Measurements from ENCODE around the gene PIK3AP1. TPM values are rescaled to one million over a fixed set of nuclear protein-coding genes. Genes with fewer than 3 reads are reported as not detected.

Gene PIK3AP1
- total and polyA plus RNA-seq, 2 of the 8 experiments (the other 6 are each of a cell fraction or from before 2014, with no cell fraction given) = 1.9 to 4.5 TPM

DNA sequence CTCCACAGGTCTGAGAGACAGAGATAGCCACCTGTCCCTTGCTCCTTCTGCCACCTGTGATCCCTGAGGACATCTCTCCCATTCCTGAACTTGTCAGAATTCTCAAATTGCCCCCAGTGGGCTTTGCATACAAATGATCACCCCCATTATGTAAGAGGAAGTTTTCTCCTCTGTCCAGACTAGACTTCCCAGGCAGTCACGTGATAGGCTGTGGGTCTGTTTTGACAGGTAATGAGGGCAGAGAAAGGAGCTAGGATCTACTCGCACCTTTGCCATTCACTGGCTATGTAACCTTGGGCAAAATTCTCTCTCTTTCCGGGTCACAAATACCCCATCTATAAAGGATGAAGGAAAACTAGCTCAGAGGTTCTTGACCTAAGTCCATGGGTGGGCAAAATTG lies 112.1 kb downstream of the PIK3AP1 start:
- H3K18ac ChIP-seq (ENCODE audit: extremely low read depth, low read length) = no peak overlapping the region
- CTCF ChIA-PET (ENCODE audit: partially characterized antibody) = interaction anchor here (1.4 to 2.0 kb wide), 3 partner anchors 9 to 417 kb away, joined by 4 to 5 read pairs (median 4); no protein-coding TSS in a partner anchor

More for the DNA sequence above, 112.1 kb downstream of the PIK3AP1 start:
- H2BK5ac ChIP-seq (ENCODE audit: low read depth, low read length) = no peak overlapping the region
- H3K79me2 ChIP-seq (ENCODE audit: control insufficient read depth in 1 of 2, insufficient read depth in 2 of 2, low read length in 2 of 2) = no peaks in the 10 kb centered on the region
- H3K4me1 ChIP-seq (replicated peaks in 1 of 4; ENCODE audit: control insufficient read depth in 3 of 4, insufficient read depth in 4 of 4, low read length in 3 of 4) = peaks cover 0 to 6% (median 2%) of the 10 kb centered on the region in 4 experiments; a peak in 3 of 7 replicates
- H3K4me2 ChIP-seq (ENCODE audit: insufficient read depth in 1 of 2, low read depth in 2 of 2, low read length in 2 of 2) = no peak overlapping the region
- no peak overlapping the region for H3K14ac ChIP-seq (ENCODE audit: insufficient read length)
- no peak overlapping the region for H2BK20ac ChIP-seq (ENCODE audit: low read length)
- no peaks in the 10 kb centered on the region for H3K79me1 ChIP-seq (ENCODE audit: low read depth, low read length)
- no peak overlapping the region for H3K9ac ChIP-seq (replicated peaks in 1 of 4; ENCODE audit: extremely low read depth in 1 of 4, low read depth in 3 of 4, low read length in 3 of 4)
- POLR2A ChIA-PET (ENCODE audit: partially characterized antibody) = no interaction called here
- TF ChIP-seq SP1 (IDR thresholded peaks at IDR 0.05; ENCODE audit: low read depth, low read length) = no peak
- no peak for TF ChIP-seq CEBPB (IDR thresholded peaks at IDR 0.05; ENCODE audit: low read depth, low read length)
- no peak for TF ChIP-seq SP4 (IDR thresholded peaks at IDR 0.05; ENCODE audit: low read length)
- TF ChIP-seq EZH2 (IDR thresholded peaks at IDR 0.05; ENCODE audit: low read depth, low read length, severe bottlenecking) = no peak
- TF ChIP-seq TAF1 (IDR thresholded peaks at IDR 0.05; ENCODE audit: low read depth, low read length) = no peak
- no peak for TF ChIP-seq NANOG (IDR thresholded peaks at IDR 0.05; ENCODE audit: insufficient read depth, low read depth, low read length, poor library complexity, severe bottlenecking)
- no peak for TF ChIP-seq CBX8 (IDR thresholded peaks at IDR 0.05; ENCODE audit: borderline replicate concordance, low read depth, low read length)
- TF ChIP-seq JUND (IDR thresholded peaks at IDR 0.05; ENCODE audit: low read length) = no peak
- TF ChIP-seq CHD2 (IDR thresholded peaks at IDR 0.05; ENCODE audit: low read length) = no peak
- no peak for TF ChIP-seq YY1 (IDR thresholded peaks at IDR 0.05; ENCODE audit: low read depth, low read length)
- TF ChIP-seq CREB1 (IDR thresholded peaks at IDR 0.05) = no peak
- TF ChIP-seq BCL11A (IDR thresholded peaks at IDR 0.05; ENCODE audit: low read depth in 2 of 2, low read length in 2 of 2) = no peak
- TF ChIP-seq, protein P1, sequence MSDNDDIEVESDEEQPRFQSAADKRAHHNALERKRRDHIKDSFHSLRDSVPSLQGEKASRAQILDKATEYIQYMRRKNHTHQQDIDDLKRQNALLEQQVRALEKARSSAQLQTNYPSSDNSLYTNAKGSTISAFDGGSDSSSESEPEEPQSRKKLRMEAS (IDR thresholded peaks at IDR 0.05) = no peak
- no peak for TF ChIP-seq PHF8 (conservative IDR thresholded peaks at IDR 0.05; ENCODE audit: low read depth, low read length)
- TF ChIP-seq GTF2F1 (IDR thresholded peaks at IDR 0.05; ENCODE audit: borderline replicate concordance, low read depth, low read length) = no peak
- TF ChIP-seq TEAD4 (IDR thresholded peaks at IDR 0.05; ENCODE audit: low read depth, low read length) = no peak
- H2BK12ac ChIP-seq (ENCODE audit: low read depth, low read length) = no peak overlapping the region
- no peaks in the 10 kb centered on the region for H3K36me3 ChIP-seq (ENCODE audit: control insufficient read depth in 2 of 4, insufficient read depth in 4 of 4, low read length in 3 of 4)
- H3K23me2 ChIP-seq (ENCODE audit: low read depth, low read length) = no peaks in the 10 kb centered on the region; the same call in 1 of the 2 replicates
- H4K8ac ChIP-seq (ENCODE audit: extremely low read depth, insufficient read depth, low read length) = no peak overlapping the region
- WGBS, 2 experiments (ENCODE audit: extremely low coverage in 1 of 2, insufficient coverage in 1 of 2, insufficient read length in 1 of 2, insufficient replicate concordance in 2 of 2, low coverage in 1 of 2, low lambda C conversion rate in 2 of 2, missing lambda C conversion rate in 1 of 2) = 80% methylated on average over 3 of the region's 3 CpGs; no CpG with 5 or more reads in 1 of the 2 experiments
- H3K4ac ChIP-seq (replicated peaks; ENCODE audit: insufficient read length, low read depth, low read length) = no peak overlapping the region
- DNase-seq (ENCODE audit: low read depth in 1 of 2, low spot score in 2 of 2) (no peak), FAIRE-seq (no peak)
- H3K56ac ChIP-seq (replicated peaks; ENCODE audit: insufficient read length, low read depth, low read length) = no peak overlapping the region
- no peaks in the 10 kb centered on the region for H4K20me1 ChIP-seq (replicated peaks in 1 of 2; ENCODE audit: control insufficient read depth in 1 of 2, insufficient read depth in 2 of 2, low read length in 2 of 2)
- H2BK15ac ChIP-seq (ENCODE audit: low read length) = no peak overlapping the region
- H4K5ac ChIP-seq (ENCODE audit: insufficient read length, low read depth, low read length) = no peak overlapping the region
- no peak overlapping the region for H3K23ac ChIP-seq (ENCODE audit: insufficient read length)
- H3K27me3 ChIP-seq (replicated peaks in 1 of 4; ENCODE audit: control insufficient read depth in 3 of 4, extremely low read depth in 1 of 4, insufficient read depth in 3 of 4, low read length in 3 of 4) = no peaks in the 10 kb centered on the region
- H3K27ac ChIP-seq (ENCODE audit: low read depth, low read length) = no peak overlapping the region
- H2BK120ac ChIP-seq (replicated peaks; ENCODE audit: low read depth, low read length) = no peak overlapping the region
- no peak overlapping the region for H2AK5ac ChIP-seq (ENCODE audit: low read depth, low read length)
- no peak overlapping the region for H4K91ac ChIP-seq (replicated peaks; ENCODE audit: insufficient read length, low read length)
- no peak overlapping the region for H3K4me3 ChIP-seq (ENCODE audit: extremely low read depth in 1 of 4, insufficient read depth in 2 of 4, low read depth in 3 of 4, low read length in 4 of 4)
- no peaks in the 10 kb centered on the region for H3K9me3 ChIP-seq (ENCODE audit: insufficient read depth in 2 of 2, low read depth in 1 of 2, low read length in 1 of 2)
- no peak overlapping the region for H2AFZ ChIP-seq (ENCODE audit: low read length)

Measured in H1 (cell line).